MG63 (cell line): ENCODE data around the gene EGFR. TPM values are rescaled to one million over a fixed set of nuclear protein-coding genes. Genes with fewer than 3 reads are reported as not detected.
A peak's percentile ranks its signal among the peaks of the same experiment; 100 is the strongest.

Source experiments
- DNase-seq: peaks from one replicate; pipeline ENCODE4 v3.0.0-alpha.2; 2020
- H3K27me3 ChIP-seq: fragments of 250-450 bp; sonication (Bioruptor Pico); 2 replicates; pipeline ENCODE4 v1.5.1; 2020; ENCODE audit warnings: mild to moderate bottlenecking, moderate library complexity
- H3K36me3 ChIP-seq: fragments of 250-450 bp; sonication (Bioruptor Pico); 2 replicates; pipeline ENCODE4 v1.5.1; 2020; ENCODE audit warnings: mild to moderate bottlenecking, moderate library complexity
- H3K4me3 ChIP-seq: fragments of 250-450 bp; sonication (Bioruptor Pico); 2 replicates; pipeline ENCODE4 v1.5.1; 2020; ENCODE audit warnings: mild to moderate bottlenecking, moderate library complexity
- H3K9me3 ChIP-seq: fragments of 250-450 bp; sonication (Bioruptor Pico); 2 replicates; pipeline ENCODE4 v1.5.1; 2020; ENCODE audit warnings: mild to moderate bottlenecking, moderate library complexity
- total RNA-seq: library from RNA; depleted of rRNA; stranded (reverse); fragments of >200 nt; shearing (Covaris generic); gene quantifications from 2 replicates; pipeline ENCODE4 v1.2.3, GENCODE V29; 2014; ENCODE audit warnings: low replicate concordance

EGFR gene
- total RNA-seq, 1 experiment from 2014 or later, result 20.3 TPM

- no peak for DNase-seq
- Histone ChIP-seq H3K9me3 (no peaks in the 10 kb centered on the region), H3K27me3 (no peaks in the 10 kb centered on the region), H3K36me3 (peaks cover 43% of the 10 kb centered on the region), H3K4me3 (no peak overlapping the region)
Measured at GRCh38 chr7:55080000-55080623, 61.3 kb downstream of the EGFR start.

- H3K9me3 ChIP-seq, result no peaks in the 10 kb centered on the region
- peaks cover 35% of the 10 kb centered on the region for H3K36me3 ChIP-seq
- H3K27me3 ChIP-seq, result no peaks in the 10 kb centered on the region
- no peak overlapping the region for H3K4me3 ChIP-seq
- DNase-seq, result no peak
Measured at GRCh38 chr7:55081068-55081467, 62.3 kb downstream of the EGFR start.

- no peak overlapping the region for H3K4me3 ChIP-seq
- H3K36me3 ChIP-seq, result peaks cover 30% of the 10 kb centered on the region
- H3K27me3 ChIP-seq, result no peaks in the 10 kb centered on the region
- no peaks in the 10 kb centered on the region for H3K9me3 ChIP-seq
- no peak for DNase-seq
Measured at GRCh38 chr7:55081472-55082227, 62.8 kb downstream of the EGFR start.

GRCh38 chr7:55082228-55082603 lies 63.4 kb downstream of the EGFR start:
- H3K9me3 ChIP-seq, result no peaks in the 10 kb centered on the region
- no peak for DNase-seq
- peaks cover 29% of the 10 kb centered on the region for H3K36me3 ChIP-seq
- no peak overlapping the region for H3K4me3 ChIP-seq
- no peaks in the 10 kb centered on the region for H3K27me3 ChIP-seq

GRCh38 chr7:55083206-55083605 lies 64.4 kb downstream of the EGFR start:
- DNase-seq, result no peak
- H3K27me3 ChIP-seq, result no peaks in the 10 kb centered on the region
- no peak overlapping the region for H3K4me3 ChIP-seq
- no peaks in the 10 kb centered on the region for H3K9me3 ChIP-seq
- H3K36me3 ChIP-seq, result peaks cover 35% of the 10 kb centered on the region

GRCh38 chr7:55084307-55084706 lies 65.5 kb downstream of the EGFR start:
- no peak for DNase-seq
- no peaks in the 10 kb centered on the region for H3K9me3 ChIP-seq
- no peaks in the 10 kb centered on the region for H3K27me3 ChIP-seq
- H3K36me3 ChIP-seq, result peaks cover 43% of the 10 kb centered on the region
- H3K4me3 ChIP-seq, result no peak overlapping the region

- peak overlapping the region; percentile 34 for H3K4me3 ChIP-seq
Measured at GRCh38 chr7:55085511-55086412, 66.9 kb downstream of the EGFR start.

GRCh38 chr7:55086413-55087201 lies 67.8 kb downstream of the EGFR start:
- no peaks in the 10 kb centered on the region for H3K27me3 ChIP-seq
- peak; percentile 66 for DNase-seq
- H3K4me3 ChIP-seq, result peak overlapping the region; percentile 34
- peaks cover 40% of the 10 kb centered on the region for H3K36me3 ChIP-seq
- no peaks in the 10 kb centered on the region for H3K9me3 ChIP-seq

More at GRCh38 chr7:55085511-55086412, 66.9 kb downstream of the EGFR start:
- H3K9me3 ChIP-seq, result no peaks in the 10 kb centered on the region
- no peaks in the 10 kb centered on the region for H3K27me3 ChIP-seq
- DNase-seq, result no peak
- peaks cover 38% of the 10 kb centered on the region for H3K36me3 ChIP-seq

- H3K4me3 ChIP-seq, result no peak overlapping the region
- H3K27me3 ChIP-seq, result no peaks in the 10 kb centered on the region
- peaks cover 34% of the 10 kb centered on the region for H3K36me3 ChIP-seq
- DNase-seq, result no peak
- no peaks in the 10 kb centered on the region for H3K9me3 ChIP-seq
Measured at GRCh38 chr7:55087521-55087961, 68.7 kb downstream of the EGFR start.

GRCh38 chr7:55088107-55088506 lies 69.3 kb downstream of the EGFR start:
- no peak for DNase-seq
- Histone ChIP-seq H3K4me3 (no peak overlapping the region), H3K9me3 (no peaks in the 10 kb centered on the region), H3K27me3 (no peaks in the 10 kb centered on the region), H3K36me3 (peaks cover 28% of the 10 kb centered on the region)

GRCh38 chr7:55088620-55089019 lies 69.8 kb downstream of the EGFR start:
- H3K9me3 ChIP-seq, result no peaks in the 10 kb centered on the region
- H3K27me3 ChIP-seq, result no peaks in the 10 kb centered on the region
- peaks cover 25% of the 10 kb centered on the region for H3K36me3 ChIP-seq
- no peak overlapping the region for H3K4me3 ChIP-seq
- no peak for DNase-seq

- no peak overlapping the region for H3K4me3 ChIP-seq
- no peaks in the 10 kb centered on the region for H3K9me3 ChIP-seq
- no peaks in the 10 kb centered on the region for H3K27me3 ChIP-seq
- peak; percentile 47 for DNase-seq
- peaks cover 19% of the 10 kb centered on the region for H3K36me3 ChIP-seq
Measured at GRCh38 chr7:55092186-55092974, 73.6 kb downstream of the EGFR start.

- DNase-seq, result no peak
- Histone ChIP-seq H3K27me3 (no peaks in the 10 kb centered on the region), H3K36me3 (peaks cover 15% of the 10 kb centered on the region), H3K9me3 (no peaks in the 10 kb centered on the region), H3K4me3 (no peak overlapping the region)
Measured at GRCh38 chr7:55092975-55093373, 74.2 kb downstream of the EGFR start.

- no peak overlapping the region for H3K4me3 ChIP-seq
- H3K27me3 ChIP-seq, result no peaks in the 10 kb centered on the region
- no peaks in the 10 kb centered on the region for H3K9me3 ChIP-seq
- DNase-seq, result no peak
- peaks cover 8% of the 10 kb centered on the region for H3K36me3 ChIP-seq
Measured at GRCh38 chr7:55093674-55094073, 74.9 kb downstream of the EGFR start.

- Histone ChIP-seq H3K9me3 (no peaks in the 10 kb centered on the region), H3K27me3 (no peaks in the 10 kb centered on the region), H3K4me3 (no peak overlapping the region), H3K36me3 (peaks cover 5% of the 10 kb centered on the region)
- DNase-seq, result no peak
Measured at GRCh38 chr7:55094092-55094690, 75.4 kb downstream of the EGFR start.
